K562 (cell line): ENCODE data around the gene SCYL1. TPM values are rescaled to one million over a fixed set of nuclear protein-coding genes. Genes with fewer than 3 reads are reported as not detected.
A peak's percentile ranks its signal among the peaks of the same experiment; 100 is the strongest.
"Not testable (repeated sequence)": the region's sequence is repeated elsewhere in the genome, so short reads cannot be mapped to it uniquely, and the experiment has no call there.

Experiments
- ATAC-seq: fragments of 200-7000 bp; cut with Tn5 transposase; 3 replicates; pipeline ENCODE4 v1.9.1; 2020; ENCODE audit warnings: moderate library complexity
- BruUV-seq: library from RNA; stranded (reverse); fragments of 400-500 nt; replicated peaks from 2 replicates; lab custom pipeline; 2021; lab: Mats Ljungman, UMichigan
- CTCF ChIA-PET: fragments of 300-600 bp; formaldehyde crosslinking; extraction: SDS; loops from one replicate; lab custom pipeline; 2021; ENCODE audit warnings: low intra/inter-chr PET ratio; lab: Yijun Ruan, JAX
- POLR2A ChIA-PET: fragments of 300-600, 350-650 bp; sonication (Branson Sonifier 250); formaldehyde crosslinking; extraction: SDS; loops from one replicate; lab custom pipeline; 2021; ENCODE audit warnings: antibody characterized with exemption, inconsistent platforms; lab: Yijun Ruan, JAX
- DNase-seq, 4 experiments: peaks; one replicate each; pipeline versions ENCODE4 v3.0.0 to v3.0.0-alpha.2; 2011 to 2018; ENCODE audit warnings: low spot score in 3 of 4, mixed read lengths in 3 of 4; ENCODE audit errors: extremely low read depth in 1 of 4
- FAIRE-seq: peaks from 2 replicates; lab custom pipeline; 2011; peaks lifted over from hg19 to GRCh38; lab: Jason Lieb, UNC
- H2AFZ ChIP-seq: 2 replicates; pipeline ENCODE4 v1.6.0; 2011; ENCODE audit warnings: low read depth, low read length, control low read depth, inconsistent platforms
- H3K27ac ChIP-seq: fragments of 200-600 bp; 3 replicates; pipeline ENCODE4 v1.8.0; 2011; ENCODE audit warnings: low read depth, mild to moderate bottlenecking, control low read depth, inconsistent platforms, low read length, moderate library complexity, mixed read lengths; ENCODE audit errors: extremely low read depth
- H3K27me3 ChIP-seq, 2 experiments: fragments of 300-600 bp in 1 of 2; 2 replicates in 1 of 2; 3 replicates in 1 of 2; pipeline versions ENCODE4 v1.6.0 to v1.8.0; 2011; ENCODE audit warnings: inconsistent platforms in 2 of 2, low read length in 2 of 2, mild to moderate bottlenecking in 1 of 2, mixed read lengths in 1 of 2, moderate library complexity in 1 of 2; ENCODE audit not compliant: control insufficient read depth in 2 of 2, insufficient read depth in 2 of 2
- H3K36me3 ChIP-seq: fragments of 300-600 bp; 3 replicates; pipeline ENCODE4 v1.8.0; 2011; ENCODE audit warnings: mild to moderate bottlenecking, low read length, inconsistent platforms; ENCODE audit not compliant: control insufficient read depth, insufficient read depth
- H3K4me1 ChIP-seq, 2 experiments: fragments of 200-600 bp in 1 of 2; replicated peaks in 1 of 2; 2 replicates in 1 of 2; 3 replicates in 1 of 2; pipeline versions ENCODE4 v1.5.1 to v1.8.0; 2011; ENCODE audit warnings: inconsistent platforms in 2 of 2, low read length in 2 of 2, mild to moderate bottlenecking in 1 of 2, mixed read lengths in 1 of 2, moderate library complexity in 1 of 2; ENCODE audit not compliant: control insufficient read depth in 2 of 2, insufficient read depth in 2 of 2
- H3K4me2 ChIP-seq: 2 replicates; pipeline ENCODE4 v1.6.1; 2011; ENCODE audit warnings: low read length, control low read depth, inconsistent platforms, mixed read lengths; ENCODE audit not compliant: insufficient read depth
- H3K4me3 ChIP-seq: fragments of 200-600 bp; sonication (generic), shearing (Covaris generic); 2 replicates; pipeline ENCODE4 v1.5.1; 2016; ENCODE audit warnings: control low read depth, inconsistent platforms
- H3K79me2 ChIP-seq: fragments of 200-600 bp; 3 replicates; pipeline ENCODE4 v1.8.0; 2011; ENCODE audit warnings: low read length, inconsistent platforms; ENCODE audit not compliant: control insufficient read depth, insufficient read depth
- H3K9ac ChIP-seq, 2 experiments: 2 replicates each; pipeline versions ENCODE4 v1.6.0 to v1.6.1; 2011; ENCODE audit warnings: low read depth in 2 of 2, low read length in 2 of 2, control low read depth in 1 of 2, inconsistent platforms in 1 of 2, mild to moderate bottlenecking in 1 of 2, mixed read lengths in 1 of 2; ENCODE audit not compliant: insufficient read depth in 1 of 2
- H3K9me1 ChIP-seq: one replicate; pipeline ENCODE4 v1.6.0; 2011; ENCODE audit warnings: inconsistent platforms, mild to moderate bottlenecking, low read length, moderate library complexity; ENCODE audit not compliant: control insufficient read depth, insufficient read depth
- H3K9me3 ChIP-seq: replicated peaks from 2 replicates; pipeline ENCODE4 v1.5.1; 2011; ENCODE audit warnings: low read depth, low read length, inconsistent platforms; ENCODE audit not compliant: control insufficient read depth, insufficient read depth
- H4K20me1 ChIP-seq: replicated peaks from 2 replicates; pipeline ENCODE4 v1.6.1; 2011; ENCODE audit warnings: low read length, inconsistent platforms, mixed read lengths; ENCODE audit not compliant: control insufficient read depth, insufficient read depth
- KDM1A ChIP-seq, 2 experiments: fragments of 450-650 bp; IDR thresholded peaks; 2 replicates each; pipeline ENCODE4 v1.6.1; 2016; ENCODE audit warnings: mild to moderate bottlenecking in 2 of 2
- SPI1 ChIP-seq: IDR thresholded peaks from 2 replicates; pipeline ENCODE4 v1.6.1; 2011; ENCODE audit warnings: low read depth, low read length, control low read depth, borderline replicate concordance
- ZNF384 ChIP-seq: IDR thresholded peaks from 2 replicates; pipeline ENCODE4 v1.6.1; 2012; ENCODE audit warnings: low read depth, low read length, improper control_type of control experiment
- WGBS: fragments of 100-300 bp; shearing (Covaris generic); methylation state at CpG from one replicate; pipeline ENCODE4 v1.1.6; 2016; ENCODE audit warnings: low coverage, mixed read lengths; ENCODE audit not compliant: insufficient coverage; ENCODE audit errors: missing lambda C conversion rate; 5-methylcytosine and 5-hydroxymethylcytosine counted together
- in situ Hi-C: fragments of 300-500 bp; cut with MboI; formaldehyde crosslinking; loops from 4 replicates; pipeline ENCODE4 v1.15.0; 2018; ENCODE audit warnings: inconsistent platforms, mixed read lengths
- intact Hi-C: fragments of 100-400 bp; cut with micrococcal nuclease; formaldehyde crosslinking; loops from 2 replicates; pipeline ENCODE4 v1.14.2; 2022
- polyA plus RNA-seq, 8 experiments: library from polyadenylated mRNA; depleted of rRNA in 4 of 8; stranded (reverse) in 5 of 8; unstranded in 3 of 8; fragments of >200 nt; fragmentation: Nextera tagmentation in 2 of 8; fragmentation: Illumina TruSeq in 1 of 8; extraction: Ambion mirVana in 2 of 8; extraction: Trizol in 1 of 8; gene quantifications; 2 replicates each; pipeline versions ENCODE4 v1.2.1 to v1.2.3, GENCODE V29; 2011 to 2014; ENCODE audit warnings: inconsistent platforms in 1 of 8, missing spikeins in 1 of 8
- total RNA-seq, 7 experiments: library from RNA; depleted of rRNA in 6 of 7; stranded (reverse); fragments of >200 nt in 6 of 7; fragmentation: Illumina TruSeq in 2 of 7; extraction: Trizol in 2 of 7; gene quantifications; 2 replicates each; pipeline versions ENCODE4 v1.2.1 to v1.2.3, GENCODE V29; 2011 to 2021; ENCODE audit warnings: low replicate concordance in 1 of 7
- TF ChIP-seq, protein P1 (sequence below): fragments of 250-450 bp; sonication (Bioruptor Pico); IDR thresholded peaks from 2 replicates; pipeline ENCODE4 v1.5.0; 2021; ENCODE audit warnings: mild to moderate bottlenecking, borderline replicate concordance

SCYL1 gene
- total and polyA plus RNA-seq, 9 of the 15 experiments (the other 6 are each of a cell fraction or from before 2014, with no cell fraction given): 1.9 to 145 (median 57.6) TPM

GRCh38 chr11:65564879-65565559 lies 40.1 kb downstream of the SCYL1 start:
- WGBS: 81% methylated on average over 10 of the region's 12 CpGs
- not testable (repeated sequence) for FAIRE-seq

DNA sequence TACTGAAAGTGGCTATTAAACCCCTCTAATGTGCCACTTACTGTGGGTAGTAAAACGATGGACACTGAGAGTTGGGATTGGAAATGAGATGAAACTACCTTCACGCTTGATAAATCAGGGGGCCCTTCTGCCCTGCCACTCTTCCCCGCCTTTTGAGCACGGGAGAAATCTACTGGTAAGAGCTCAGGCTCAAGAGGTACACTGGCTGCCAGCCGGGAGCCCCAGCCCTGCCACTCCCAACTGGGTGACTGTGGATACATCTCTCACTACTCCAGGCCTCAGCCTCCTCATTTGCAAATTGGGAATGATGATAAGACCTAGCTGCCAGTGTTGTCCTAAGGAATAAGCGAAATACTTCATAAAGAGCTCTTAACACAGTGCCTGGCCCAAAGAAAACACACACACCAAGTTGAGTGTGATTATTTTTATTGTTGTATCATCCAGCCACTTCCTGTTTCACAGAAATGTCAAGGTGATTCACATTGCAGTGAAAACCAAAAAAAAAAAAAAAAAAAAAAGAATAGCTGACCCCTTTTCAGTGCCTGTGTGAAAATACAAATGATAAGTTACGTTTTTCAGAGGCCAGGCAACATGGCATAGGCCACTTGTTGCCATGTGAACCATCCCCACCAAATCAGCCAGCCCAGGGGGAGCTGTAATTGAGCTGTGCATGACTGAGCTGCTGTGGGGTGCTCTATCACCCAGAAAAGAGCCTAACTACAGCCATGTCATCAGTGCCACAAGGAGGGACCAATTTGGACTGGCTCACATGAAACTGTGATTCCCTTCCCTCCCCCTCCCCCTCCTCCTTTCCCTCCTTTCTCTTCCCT lies 41.0 kb downstream of the SCYL1 start:
- no peak overlapping the region for H2AFZ ChIP-seq
- no peak for FAIRE-seq
- no peak overlapping the region for H3K9ac ChIP-seq
- POLR2A ChIA-PET: interaction anchor here (1.1 to 2.1 kb wide), 2 partner anchors 59 to 140 kb away, joined by 4 to 5 read pairs; no protein-coding TSS in a partner anchor
- intact Hi-C loops: no loop called here
- H3K9me1 ChIP-seq: no peaks in the 10 kb centered on the region
- TF ChIP-seq SPI1 (peak; percentile 78), KDM1A (IDR thresholded peaks at IDR 0.05) (peak in 1 of 2 experiments; percentile 64; a peak in 1 of 4 replicates), ZNF384 (peak; percentile 9; the same call in 1 of the 2 replicates)
- TF ChIP-seq, protein P1, sequence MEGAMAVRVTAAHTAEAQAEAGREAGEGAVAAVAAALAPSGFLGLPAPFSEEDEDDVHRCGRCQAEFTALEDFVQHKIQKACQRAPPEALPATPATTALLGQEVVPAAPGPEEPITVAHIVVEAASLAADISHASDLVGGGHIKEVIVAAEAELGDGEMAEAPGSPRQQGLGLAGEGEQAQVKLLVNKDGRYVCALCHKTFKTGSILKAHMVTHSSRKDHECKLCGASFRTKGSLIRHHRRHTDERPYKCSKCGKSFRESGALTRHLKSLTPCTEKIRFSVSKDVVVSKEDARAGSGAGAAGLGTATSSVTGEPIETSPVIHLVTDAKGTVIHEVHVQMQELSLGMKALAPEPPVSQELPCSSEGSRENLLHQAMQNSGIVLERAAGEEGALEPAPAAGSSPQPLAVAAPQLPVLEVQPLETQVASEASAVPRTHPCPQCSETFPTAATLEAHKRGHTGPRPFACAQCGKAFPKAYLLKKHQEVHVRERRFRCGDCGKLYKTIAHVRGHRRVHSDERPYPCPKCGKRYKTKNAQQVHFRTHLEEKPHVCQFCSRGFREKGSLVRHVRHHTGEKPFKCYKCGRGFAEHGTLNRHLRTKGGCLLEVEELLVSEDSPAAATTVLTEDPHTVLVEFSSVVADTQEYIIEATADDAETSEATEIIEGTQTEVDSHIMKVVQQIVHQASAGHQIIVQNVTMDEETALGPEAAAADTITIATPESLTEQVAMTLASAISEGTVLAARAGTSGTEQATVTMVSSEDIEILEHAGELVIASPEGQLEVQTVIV (CRISPR knock-in tag): no peak
- TF ChIP-seq, all 486 proteins: peak for 3
- DNase-seq (no peak), ATAC-seq (no peak)
- WGBS: 42% methylated on average over 7 of the region's 7 CpGs
- Histone ChIP-seq H3K4me2 (no peak overlapping the region), H3K4me1 (peaks cover 14 to 34% of the 10 kb centered on the region in 2 experiments), H4K20me1 (no peaks in the 10 kb centered on the region), H3K27me3 (no peaks in the 10 kb centered on the region), H3K9me3 (no peaks in the 10 kb centered on the region), H3K36me3 (no peaks in the 10 kb centered on the region), H3K79me2 (peaks cover 25% of the 10 kb centered on the region), H3K27ac (no peak overlapping the region), H3K4me3 (no peak overlapping the region)
- no TSS peak for BruUV-seq
- CTCF ChIA-PET: no interaction called here
- in situ Hi-C loops: no loop called here

More at GRCh38 chr11:65564879-65565559, 40.1 kb downstream of the SCYL1 start:
- H3K36me3 ChIP-seq, CTCF ChIA-PET, DNase-seq, H3K4me3 ChIP-seq, H4K20me1 ChIP-seq, ATAC-seq, H3K9ac ChIP-seq, BruUV-seq, H3K27ac ChIP-seq, intact Hi-C loops, H3K9me1 ChIP-seq, H2AFZ ChIP-seq, H3K9me3 ChIP-seq, H3K4me2 ChIP-seq, H3K27me3 ChIP-seq, in situ Hi-C loops: not testable (repeated sequence)
- peaks cover 22 to 38% of the 10 kb centered on the region in 2 experiments for H3K4me1 ChIP-seq
- peaks cover 18% of the 10 kb centered on the region for H3K79me2 ChIP-seq
- POLR2A ChIA-PET: interaction anchor here (1.1 to 2.1 kb wide), 2 partner anchors 59 to 139 kb away, joined by 4 to 5 read pairs; no protein-coding TSS in a partner anchor
